Measurements from ENCODE around the gene BEND6.

Gene BEND6

GRCh38 chr6:56914798-56915658, 39.9 kb upstream of the BEND6 start:
- no peak for TF ChIP-seq CTCF (IDR thresholded peaks at IDR 0.05; ENCODE audit: low read depth, low read length, missing control alignments)
- no peak for DNase-seq (ENCODE audit: low read depth)
- H3K4me3 ChIP-seq (ENCODE audit: low read depth, low read length): no peak overlapping the region

GRCh38 chr6:56915832-56916231, 39.1 kb upstream of the BEND6 start:
- H3K4me3 ChIP-seq (ENCODE audit: low read depth, low read length): no peak overlapping the region
- no peak for TF ChIP-seq CTCF (IDR thresholded peaks at IDR 0.05; ENCODE audit: low read depth, low read length, missing control alignments)

GRCh38 chr6:56916849-56917551, 37.9 kb upstream of the BEND6 start:
- TF ChIP-seq CTCF (IDR thresholded peaks at IDR 0.05; ENCODE audit: low read depth, low read length, missing control alignments): no peak
- DNase-seq (ENCODE audit: low read depth): no peak
- H3K4me3 ChIP-seq (ENCODE audit: low read depth, low read length): no peak overlapping the region

More at GRCh38 chr6:56915832-56916231, 39.1 kb upstream of the BEND6 start:
- DNase-seq (ENCODE audit: low read depth): no peak

- no peak overlapping the region for H3K4me3 ChIP-seq (ENCODE audit: low read depth, low read length)
- no peak for DNase-seq (ENCODE audit: low read depth)
- no peak for TF ChIP-seq CTCF (IDR thresholded peaks at IDR 0.05; ENCODE audit: low read depth, low read length, missing control alignments)
Measured at GRCh38 chr6:56922645-56923044, 32.3 kb upstream of the BEND6 start.

- H3K4me3 ChIP-seq (ENCODE audit: low read depth, low read length): no peak overlapping the region
- no peak for DNase-seq (ENCODE audit: low read depth)
- no peak for TF ChIP-seq CTCF (IDR thresholded peaks at IDR 0.05; ENCODE audit: low read depth, low read length, missing control alignments)
Measured at GRCh38 chr6:56923565-56923964, 31.3 kb upstream of the BEND6 start.

- no peak for TF ChIP-seq CTCF (IDR thresholded peaks at IDR 0.05; ENCODE audit: low read depth, low read length, missing control alignments)
- no peak for DNase-seq (ENCODE audit: low read depth)
- no peak overlapping the region for H3K4me3 ChIP-seq (ENCODE audit: low read depth, low read length)
Measured at GRCh38 chr6:56927538-56928453, 27.1 kb upstream of the BEND6 start.
